Measurements from ENCODE around the gene EIF4ENIF1.
"Not testable (repeated sequence)": the region's sequence is repeated elsewhere in the genome, so short reads cannot be mapped to it uniquely, and the experiment has no call there.

EIF4ENIF1 gene

GRCh38 chr22:31526270-31526669 is 36.6 kb upstream of the EIF4ENIF1 start:
- H3K4me3 ChIP-seq (replicated peaks in 1 of 2; ENCODE audit: low read depth in 2 of 2, low read length in 2 of 2), result no peak overlapping the region
- DNase-seq (ENCODE audit: low read depth in 2 of 2), result no peak
- no peak for TF ChIP-seq CTCF (IDR thresholded peaks at IDR 0.05; ENCODE audit: low read depth, low read length)

GRCh38 chr22:31524132-31524531 is 34.5 kb upstream of the EIF4ENIF1 start:
- DNase-seq (ENCODE audit: low read depth in 2 of 2); H3K4me3 ChIP-seq (replicated peaks in 1 of 2; ENCODE audit: low read depth in 2 of 2, low read length in 2 of 2): not testable (repeated sequence)

- TF ChIP-seq CTCF (IDR thresholded peaks at IDR 0.05; ENCODE audit: low read depth, low read length), result no peak
- no peak for DNase-seq (ENCODE audit: low read depth in 2 of 2)
- no peak overlapping the region for H3K4me3 ChIP-seq (replicated peaks in 1 of 2; ENCODE audit: low read depth in 2 of 2, low read length in 2 of 2)
Measured at GRCh38 chr22:31520051-31520450, 30.4 kb upstream of the EIF4ENIF1 start.

- DNase-seq (ENCODE audit: low read depth in 2 of 2), result no peak
- no peak overlapping the region for H3K4me3 ChIP-seq (replicated peaks in 1 of 2; ENCODE audit: low read depth in 2 of 2, low read length in 2 of 2)
- TF ChIP-seq CTCF (IDR thresholded peaks at IDR 0.05; ENCODE audit: low read depth, low read length), result no peak
Measured at GRCh38 chr22:31509061-31509762, 19.6 kb upstream of the EIF4ENIF1 start.

GRCh38 chr22:31508536-31508935 is 18.9 kb upstream of the EIF4ENIF1 start:
- no peak for TF ChIP-seq CTCF (IDR thresholded peaks at IDR 0.05; ENCODE audit: low read depth, low read length)
- no peak for DNase-seq (ENCODE audit: low read depth in 2 of 2)

GRCh38 chr22:31507517-31507916 is 17.9 kb upstream of the EIF4ENIF1 start:
- DNase-seq (ENCODE audit: low read depth in 2 of 2); H3K4me3 ChIP-seq (replicated peaks in 1 of 2; ENCODE audit: low read depth in 2 of 2, low read length in 2 of 2): not testable (repeated sequence)

More at GRCh38 chr22:31508536-31508935, 18.9 kb upstream of the EIF4ENIF1 start:
- no peak overlapping the region for H3K4me3 ChIP-seq (replicated peaks in 1 of 2; ENCODE audit: low read depth in 2 of 2, low read length in 2 of 2)

GRCh38 chr22:31504282-31504681 is 14.6 kb upstream of the EIF4ENIF1 start:
- no peak for TF ChIP-seq CTCF (IDR thresholded peaks at IDR 0.05; ENCODE audit: low read depth, low read length)
- peak; percentile 31 to 74 for DNase-seq (ENCODE audit: low read depth in 2 of 2)

More at GRCh38 chr22:31504282-31504681, 14.6 kb upstream of the EIF4ENIF1 start:
- no peak overlapping the region for H3K4me3 ChIP-seq (replicated peaks in 1 of 2; ENCODE audit: low read depth in 2 of 2, low read length in 2 of 2)

Measured in cardiac fibroblast (primary cell).